Endothelial cell of umbilical vein (primary cell): ENCODE results near the gene SMTNL2. TPM values are rescaled to one million over a fixed set of nuclear protein-coding genes. Genes with fewer than 3 reads are reported as not detected.

Experiments used
- BruUV-seq: library from RNA; stranded (reverse); fragments of 400-500 nt; replicated peaks from 2 replicates; lab custom pipeline; 2021; lab: Mats Ljungman, UMichigan
- CTCF ChIA-PET: fragments of 300-600, 350-600 bp; sonication (Branson Sonifier 250); formaldehyde crosslinking; loops from one replicate; lab custom pipeline; 2021; ENCODE audit warnings: antibody characterized with exemption, inconsistent platforms; lab: Charles Lee
- POLR2A ChIA-PET: fragments of 300-600, 350-600 bp; sonication (Branson Sonifier 250); formaldehyde crosslinking; loops from one replicate; lab custom pipeline; 2021; ENCODE audit warnings: antibody characterized with exemption, inconsistent platforms; lab: Charles Lee
- DNase-seq: peaks from one replicate; pipeline ENCODE4 v3.0.0-alpha.2; 2011; ENCODE audit warnings: low read depth, low spot score
- FAIRE-seq: peaks from 2 replicates; lab custom pipeline; 2011; peaks lifted over from hg19 to GRCh38; lab: Jason Lieb, UNC
- H2AFZ ChIP-seq: 2 replicates; pipeline ENCODE4 v1.6.0; 2012; ENCODE audit warnings: low read depth, low read length, control low read depth, inconsistent platforms
- H3K27ac ChIP-seq: 2 replicates; pipeline ENCODE4 v1.5.1; 2011; ENCODE audit warnings: low read depth, mild to moderate bottlenecking, control low read depth, low read length, moderate library complexity; ENCODE audit not compliant: insufficient read depth
- H3K27me3 ChIP-seq, 2 experiments: 2 replicates each; pipeline versions ENCODE4 v1.6.0 to v1.6.1; 2011; ENCODE audit warnings: low read length in 2 of 2, mixed read lengths in 1 of 2; ENCODE audit not compliant: control insufficient read depth in 2 of 2, insufficient read depth in 2 of 2
- H3K36me3 ChIP-seq, 2 experiments: 2 replicates in 1 of 2; 3 replicates in 1 of 2; pipeline ENCODE4 v1.5.1; 2011; ENCODE audit warnings: low read length in 2 of 2, mild to moderate bottlenecking in 1 of 2, moderate library complexity in 1 of 2; ENCODE audit not compliant: control insufficient read depth in 2 of 2, insufficient read depth in 2 of 2; ENCODE audit errors: extremely low read depth in 1 of 2
- H3K4me1 ChIP-seq: 3 replicates; pipeline ENCODE4 v1.5.1; 2011; ENCODE audit warnings: mild to moderate bottlenecking, low read length; ENCODE audit not compliant: control insufficient read depth, insufficient read depth; ENCODE audit errors: extremely low read depth
- H3K4me2 ChIP-seq: 2 replicates; pipeline ENCODE4 v1.6.1; 2011; ENCODE audit warnings: low read length, control low read depth, mixed read lengths; ENCODE audit not compliant: insufficient read depth
- H3K4me3 ChIP-seq, 3 experiments: fragments of 200-600 bp in 1 of 3; sonication (generic), shearing (Covaris generic) in 1 of 3; replicated peaks in 1 of 3; 2 replicates each; pipeline ENCODE4 v1.5.1; 2011 to 2016; ENCODE audit warnings: control low read depth in 3 of 3, low read length in 3 of 3, mild to moderate bottlenecking in 2 of 3, inconsistent platforms in 1 of 3, low read depth in 1 of 3, moderate library complexity in 1 of 3; ENCODE audit not compliant: insufficient read depth in 1 of 3
- H3K79me2 ChIP-seq: 2 replicates; pipeline ENCODE4 v1.6.0; 2012; ENCODE audit warnings: low read length, inconsistent platforms; ENCODE audit not compliant: control insufficient read depth, insufficient read depth
- H3K9ac ChIP-seq: replicated peaks from 2 replicates; pipeline ENCODE3; 2011; ENCODE audit warnings: low read length, control low read depth; ENCODE audit not compliant: insufficient read depth; ENCODE audit errors: extremely low read depth
- H3K9me1 ChIP-seq: replicated peaks from 3 replicates; pipeline ENCODE4 v1.6.0; 2011; ENCODE audit warnings: mild to moderate bottlenecking, low read length; ENCODE audit not compliant: control insufficient read depth, insufficient read depth; ENCODE audit errors: extremely low read depth
- H3K9me3 ChIP-seq: replicated peaks from 2 replicates; pipeline ENCODE4 v1.5.1; 2012; ENCODE audit warnings: low read length, inconsistent platforms; ENCODE audit not compliant: control insufficient read depth, insufficient read depth
- H4K20me1 ChIP-seq: replicated peaks from 2 replicates; pipeline ENCODE3; 2011; ENCODE audit warnings: mild to moderate bottlenecking, low read length; ENCODE audit not compliant: control insufficient read depth, insufficient read depth; ENCODE audit errors: extremely low read depth
- CTCF ChIP-seq, 2 donors: IDR thresholded peaks; 1 replicate in 1 of 2; 2 replicates in 1 of 2; pipeline ENCODE4 v1.5.1; 2011; ENCODE audit warnings: low read length in 2 of 2, mild to moderate bottlenecking in 2 of 2, moderate library complexity in 2 of 2, control low read depth in 1 of 2, inconsistent platforms in 1 of 2, low read depth in 1 of 2; ENCODE audit not compliant: insufficient read depth in 1 of 2; ENCODE audit errors: extremely low read depth in 1 of 2
- EZH2 ChIP-seq: IDR thresholded peaks from 2 replicates; pipeline ENCODE4 v1.6.1; 2012; ENCODE audit warnings: borderline replicate concordance, low read depth, mild to moderate bottlenecking, moderate library complexity, low read length, inconsistent platforms; ENCODE audit not compliant: severe bottlenecking
- FOS ChIP-seq: IDR thresholded peaks from 2 replicates; pipeline ENCODE4 v1.6.1; 2011; ENCODE audit warnings: mild to moderate bottlenecking, low read length, moderate library complexity, borderline replicate concordance; ENCODE audit not compliant: insufficient read depth
- GATA2 ChIP-seq: IDR thresholded peaks from 2 replicates; pipeline ENCODE4 v1.7.0; 2011; ENCODE audit warnings: low read depth, mild to moderate bottlenecking, moderate library complexity, mixed read lengths, low read length; ENCODE audit not compliant: insufficient read length, insufficient read depth
- JUN ChIP-seq: IDR thresholded peaks from 2 replicates; pipeline ENCODE4 v1.6.1; 2011; ENCODE audit warnings: borderline replicate concordance, low read depth; ENCODE audit not compliant: insufficient read length, insufficient read depth
- MAX ChIP-seq: IDR thresholded peaks from 2 replicates; pipeline ENCODE4 v1.6.1; 2011; ENCODE audit not compliant: insufficient read depth, insufficient read length
- MYC ChIP-seq: IDR thresholded peaks from one replicate; pipeline ENCODE4 v1.6.1; 2011; ENCODE audit warnings: mild to moderate bottlenecking, low read depth, low read length
- POLR2A ChIP-seq: IDR thresholded peaks from 2 replicates; pipeline ENCODE4 v1.6.1; 2012; ENCODE audit warnings: low read depth, mild to moderate bottlenecking, control low read depth, low read length
- POLR2AphosphoS5 ChIP-seq: IDR thresholded peaks from 2 replicates; pipeline ENCODE4 v1.6.1; 2012; ENCODE audit warnings: low read depth, mild to moderate bottlenecking, control low read depth, low read length, moderate library complexity; ENCODE audit not compliant: insufficient read depth
- dilution Hi-C: fragments of 300-500 bp; cut with MboI; formaldehyde crosslinking; loops from one replicate; pipeline ENCODE4 v1.15.0; 2019; ENCODE audit warnings: low sequenced_read_pairs; ENCODE audit not compliant: extremely low pct_ligation_motif_present
- intact Hi-C: fragments of 100-400 bp; cut with micrococcal nuclease; formaldehyde crosslinking; loops from one replicate; pipeline ENCODE4 v1.10.0; 2022
- polyA plus RNA-seq, 4 experiments: library from polyadenylated mRNA; depleted of rRNA in 3 of 4; stranded (reverse) in 3 of 4; unstranded in 1 of 4; fragments of >200 nt; gene quantifications; 2 replicates each; pipeline versions ENCODE4 v1.2.1 to v1.2.3, GENCODE V29; 2011 to 2012; ENCODE audit warnings: missing spikeins in 1 of 4
- total RNA-seq: library from RNA; stranded (reverse); gene quantifications from 2 replicates; pipeline ENCODE4 v1.2.3, GENCODE V29; 2021

SMTNL2 gene
- total and polyA plus RNA-seq, 2 donors (not counting 3 experiments of a cell fraction or from before 2014, with no cell fraction given), result not detected

GRCh38 chr17:4562015-4562969 is 22.0 kb upstream of the SMTNL2 start:
- dilution Hi-C loops (no loop called here), intact Hi-C loops (no loop called here)
- Histone ChIP-seq H3K9me1 (no peaks in the 10 kb centered on the region), H3K4me3 (no peak overlapping the region), H3K4me2 (no peak overlapping the region), H3K79me2 (no peaks in the 10 kb centered on the region), H3K4me1 (no peaks in the 10 kb centered on the region), H3K36me3 (no peaks in the 10 kb centered on the region), H3K27ac (no peak overlapping the region), H3K27me3 (peaks cover 0 to 1% of the 10 kb centered on the region in 2 experiments), H2AFZ (no peak overlapping the region), H3K9ac (no peak overlapping the region), H3K9me3 (no peaks in the 10 kb centered on the region), H4K20me1 (no peaks in the 10 kb centered on the region)
- TF ChIP-seq MYC (no peak), FOS (no peak), EZH2 (no peak), JUN (no peak), POLR2A (no peak), MAX (no peak), GATA2 (no peak), CTCF (IDR thresholded peaks at IDR 0.05; ENCODE audit: extremely low read depth in 1 of 2, insufficient read depth in 1 of 2, low read depth in 1 of 2, low read length in 2 of 2) (no peak), POLR2AphosphoS5 (no peak)
- DNase-seq (no peak), FAIRE-seq (no peak)
- ChIA-PET CTCF (interaction anchor here (0.7 to 1.6 kb wide), 2 partner anchors 10 to 141 kb away, joined by 3 read pairs; no protein-coding TSS in a partner anchor), POLR2A (no interaction called here)
- BruUV-seq, result no TSS peak
